SK-N-SH treated with all-trans-retinoic acid at 6 μM for 48 hours (cell line): ENCODE data around the gene LGALS3BP.

Source experiments
- ATAC-seq: fragments of 200-7000 bp; cut with Tn5 transposase; 3 replicates; pipeline ENCODE4 v1.9.1; 2020; ENCODE audit warnings: mild to moderate bottlenecking, moderate library complexity
- ARNTL ChIP-seq: fragments of 450-650 bp; formaldehyde crosslinking; IDR thresholded peaks from 2 replicates; pipeline ENCODE4 v1.5.0; 2020; ENCODE audit warnings: low read depth, mild to moderate bottlenecking, moderate library complexity, borderline replicate concordance
- BACH2 ChIP-seq: fragments of 250-450 bp; sonication (Bioruptor Pico); IDR thresholded peaks from 2 replicates; pipeline ENCODE4 v1.9.0; 2021; ENCODE audit warnings: mild to moderate bottlenecking, borderline replicate concordance
- CSDC2 ChIP-seq: fragments of 250-450 bp; sonication (Bioruptor Pico); IDR thresholded peaks from 2 replicates; pipeline ENCODE4 v1.5.0; 2020; ENCODE audit warnings: mild to moderate bottlenecking, moderate library complexity
- ESRRG ChIP-seq: fragments of 250-450 bp; sonication (Bioruptor Pico); IDR thresholded peaks from 2 replicates; pipeline ENCODE4 v1.6.1; 2021; ENCODE audit warnings: mild to moderate bottlenecking
- GLIS3 ChIP-seq: fragments of 250-450 bp; sonication (Bioruptor Pico); IDR thresholded peaks from 2 replicates; pipeline ENCODE4 v1.5.0; 2020; ENCODE audit warnings: mild to moderate bottlenecking, moderate library complexity
- OSR1 ChIP-seq: fragments of 250-450 bp; sonication (Bioruptor Pico); IDR thresholded peaks from 2 replicates; pipeline ENCODE4 v1.8.0; 2022; ENCODE audit warnings: moderate library complexity, mild to moderate bottlenecking, inconsistent platforms
- PPARA ChIP-seq: fragments of 250-450 bp; sonication (Bioruptor Pico); IDR thresholded peaks from 2 replicates; pipeline ENCODE4 v1.5.0; 2020; ENCODE audit warnings: mild to moderate bottlenecking, borderline replicate concordance
- RARB ChIP-seq: fragments of 250-450 bp; sonication (Bioruptor Pico); IDR thresholded peaks from 2 replicates; pipeline ENCODE4 v1.8.0; 2021; ENCODE audit warnings: mild to moderate bottlenecking, moderate library complexity
- TCF4 ChIP-seq: fragments of 250-450 bp; sonication (Bioruptor Pico); IDR thresholded peaks from 2 replicates; pipeline ENCODE4 v1.8.0; 2021; ENCODE audit warnings: mild to moderate bottlenecking, moderate library complexity, borderline replicate concordance
- TSHZ2 ChIP-seq: fragments of 250-450 bp; sonication (Bioruptor Pico); IDR thresholded peaks from 2 replicates; pipeline ENCODE4 v1.5.0; 2020; ENCODE audit warnings: mild to moderate bottlenecking, moderate library complexity
- ZFP30 ChIP-seq: fragments of 450-650 bp; formaldehyde crosslinking; IDR thresholded peaks from 2 replicates; pipeline ENCODE4 v1.5.0; 2022; ENCODE audit warnings: mild to moderate bottlenecking, moderate library complexity
- ZNF565 ChIP-seq: fragments of 450-650 bp; formaldehyde crosslinking; conservative IDR thresholded peaks from 2 replicates; pipeline ENCODE4 v1.5.0; 2020; ENCODE audit warnings: low read depth, mild to moderate bottlenecking, moderate library complexity
- ZNF70 ChIP-seq: fragments of 450-650 bp; formaldehyde crosslinking; IDR thresholded peaks from 2 replicates; pipeline ENCODE4 v1.5.0; 2020; ENCODE audit warnings: mild to moderate bottlenecking, moderate library complexity
- ZNF8 ChIP-seq: fragments of 450-650 bp; formaldehyde crosslinking; IDR thresholded peaks from 2 replicates; pipeline ENCODE4 v1.5.0; 2020; ENCODE audit warnings: mild to moderate bottlenecking, moderate library complexity
- TF ChIP-seq, protein P1 (sequence below): fragments of 250-450 bp; sonication (Bioruptor Pico); IDR thresholded peaks from 2 replicates; pipeline ENCODE4 v1.5.1; 2020; ENCODE audit warnings: low read depth, mild to moderate bottlenecking, moderate library complexity

LGALS3BP gene

GRCh38 chr17:79028496-79029326 lies 49.0 kb upstream of the LGALS3BP start:
- TF ChIP-seq ARNTL (CRISPR knock-in tag) (no peak), GLIS3 (CRISPR knock-in tag) (no peak), ZFP30 (no peak), OSR1 (CRISPR knock-in tag) (no peak), CSDC2 (CRISPR knock-in tag) (no peak), ESRRG (CRISPR knock-in tag) (no peak), ZNF70 (CRISPR knock-in tag) (no peak)
- TF ChIP-seq, protein P1, sequence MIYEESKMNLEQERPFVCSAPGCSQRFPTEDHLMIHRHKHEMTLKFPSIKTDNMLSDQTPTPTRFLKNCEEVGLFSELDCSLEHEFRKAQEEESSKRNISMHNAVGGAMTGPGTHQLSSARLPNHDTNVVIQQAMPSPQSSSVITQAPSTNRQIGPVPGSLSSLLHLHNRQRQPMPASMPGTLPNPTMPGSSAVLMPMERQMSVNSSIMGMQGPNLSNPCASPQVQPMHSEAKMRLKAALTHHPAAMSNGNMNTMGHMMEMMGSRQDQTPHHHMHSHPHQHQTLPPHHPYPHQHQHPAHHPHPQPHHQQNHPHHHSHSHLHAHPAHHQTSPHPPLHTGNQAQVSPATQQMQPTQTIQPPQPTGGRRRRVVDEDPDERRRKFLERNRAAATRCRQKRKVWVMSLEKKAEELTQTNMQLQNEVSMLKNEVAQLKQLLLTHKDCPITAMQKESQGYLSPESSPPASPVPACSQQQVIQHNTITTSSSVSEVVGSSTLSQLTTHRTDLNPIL: no peak
- TF ChIP-seq, all 23 proteins: peak for 0
- ATAC-seq: peak; percentile 43

DNA sequence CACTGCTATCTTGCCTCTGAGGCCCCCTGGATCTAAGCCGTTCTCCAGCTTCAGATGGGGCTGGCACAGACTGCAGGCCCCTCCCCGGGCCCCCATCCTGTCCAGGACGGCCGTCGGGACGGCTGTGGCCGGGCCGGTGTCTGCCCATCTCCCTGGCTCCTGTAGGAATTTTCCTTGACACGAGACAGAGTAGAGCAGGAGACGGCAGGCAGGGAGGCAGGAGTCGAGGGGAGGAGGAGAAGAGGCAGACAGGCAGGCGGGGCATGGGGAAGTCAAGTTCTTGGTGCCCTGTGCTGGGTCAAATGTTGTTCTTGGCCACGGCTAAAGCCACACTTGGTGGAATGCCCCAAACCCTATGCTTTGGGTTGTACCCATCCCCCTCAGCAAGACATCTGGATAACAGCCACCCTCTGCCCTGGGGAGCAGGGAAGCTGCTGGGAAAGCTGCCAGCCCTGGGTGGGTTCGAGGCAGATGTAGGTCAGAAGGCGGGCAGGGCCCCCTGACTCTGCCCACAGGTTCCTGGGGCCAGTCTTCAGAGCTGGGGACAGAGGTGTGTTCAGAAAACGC lies 48.3 kb upstream of the LGALS3BP start:
- ATAC-seq: peak; percentile 65
- no peak for TF ChIP-seq ZFP30
- TF ChIP-seq ESRRG (CRISPR knock-in tag): no peak
- no peak for TF ChIP-seq OSR1 (CRISPR knock-in tag)
- TF ChIP-seq ZNF565 (CRISPR knock-in tag): no peak
- TF ChIP-seq TSHZ2 (CRISPR knock-in tag): peak; percentile 86; the same call in 1 of the 2 replicates
- TF ChIP-seq RARB: no peak
- TF ChIP-seq ZNF8: no peak
- TF ChIP-seq TCF4 (CRISPR knock-in tag): peak; percentile 94
- no peak; the same call in 1 of the 2 replicates for TF ChIP-seq GLIS3 (CRISPR knock-in tag)
- TF ChIP-seq ZNF70 (CRISPR knock-in tag): 0 out of 2 replicates have a peak, but pooled peaks have one; percentile 2

DNA sequence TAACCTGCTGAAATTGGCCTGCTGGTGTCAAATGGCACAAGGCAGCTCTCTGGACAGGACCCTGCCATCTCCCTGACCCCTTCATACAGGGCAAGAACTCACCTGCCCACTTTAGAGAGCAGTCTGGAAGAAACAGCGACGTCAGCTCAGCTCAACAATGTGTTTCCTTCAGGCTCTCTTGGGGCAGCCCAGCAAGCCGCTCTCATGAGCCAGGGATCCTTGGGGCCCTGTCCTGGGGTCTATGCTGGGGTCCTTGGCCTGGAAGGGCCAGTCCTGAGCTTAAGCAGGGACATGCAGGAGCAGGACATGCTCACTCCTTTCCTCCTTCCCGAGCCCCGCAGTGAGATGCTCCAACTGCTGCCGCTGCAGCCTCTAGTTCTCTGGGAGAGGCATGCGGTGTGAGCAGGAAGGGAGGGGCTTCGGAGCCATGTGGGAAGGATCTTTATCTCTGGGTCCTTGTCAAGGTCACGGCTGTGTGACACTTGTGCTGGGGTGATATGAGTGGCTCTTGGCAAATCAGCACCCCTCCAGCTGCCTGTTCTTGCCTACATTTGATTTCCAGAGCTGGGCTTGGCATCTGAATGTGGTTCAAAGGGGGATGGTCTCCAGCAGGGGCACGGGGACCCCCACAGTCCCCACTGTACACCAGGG lies 47.7 kb upstream of the LGALS3BP start:
- peak; percentile 51 for ATAC-seq
- TF ChIP-seq TSHZ2 (CRISPR knock-in tag): 0 out of 2 replicates have a peak, but pooled peaks have one; percentile 62
- TF ChIP-seq CSDC2 (CRISPR knock-in tag): peak; percentile 88; the same call in 1 of the 2 replicates
- TF ChIP-seq GLIS3 (CRISPR knock-in tag): no peak
- TF ChIP-seq ESRRG (CRISPR knock-in tag): peak; percentile 41; the same call in 1 of the 2 replicates
- no peak for TF ChIP-seq ZNF8
- TF ChIP-seq TCF4 (CRISPR knock-in tag): peak; percentile 21; the same call in 1 of the 2 replicates
- TF ChIP-seq BACH2: no peak
- no peak for TF ChIP-seq PPARA (CRISPR knock-in tag)
- TF ChIP-seq OSR1 (CRISPR knock-in tag): no peak
- TF ChIP-seq, protein P1: no peak
- TF ChIP-seq, all 23 proteins: peak for 4
